MM.1S (cell line): ENCODE measurements around the gene SUPT4H1.
A peak's percentile ranks its signal among the peaks of the same experiment; 100 is the strongest.

Experiments used
- DNase-seq: peaks from one replicate; pipeline ENCODE4 v3.0.0-alpha.2; 2015
- H2AFZ ChIP-seq: fragments of 300-600 bp; sonication (generic); 2 replicates; pipeline ENCODE4 v1.6.0; 2016; ENCODE audit warnings: antibody characterized with exemption, low read length
- H3F3A ChIP-seq: fragments of 300-600 bp; sonication (generic); 2 replicates; pipeline ENCODE4 v1.6.1; 2016; ENCODE audit warnings: mild to moderate bottlenecking, antibody characterized with exemption, low read length, moderate library complexity, mixed read lengths; ENCODE audit not compliant: insufficient read depth
- H3K27ac ChIP-seq: fragments of 300-600 bp; sonication (generic); 2 replicates; pipeline ENCODE4 v1.5.1; 2016; ENCODE audit warnings: mild to moderate bottlenecking, low read length
- H3K27me3 ChIP-seq: fragments of 300-600 bp; sonication (generic); replicated peaks from 2 replicates; pipeline ENCODE4 v1.6.0; 2016; ENCODE audit warnings: low read length; ENCODE audit not compliant: insufficient read depth
- H3K36me3 ChIP-seq: fragments of 300-600 bp; sonication (generic); replicated peaks from 2 replicates; pipeline ENCODE4 v1.6.1; 2016; ENCODE audit warnings: mild to moderate bottlenecking, low read length, mixed read lengths; ENCODE audit not compliant: insufficient read depth
- H3K4me1 ChIP-seq: fragments of 300-600 bp; sonication (generic); 2 replicates; pipeline ENCODE4 v1.6.1; 2016; ENCODE audit warnings: low read length, mixed read lengths
- H3K4me2 ChIP-seq: fragments of 300-600 bp; sonication (generic); 2 replicates; pipeline ENCODE4 v1.6.0; 2016; ENCODE audit warnings: low read depth, low read length
- H3K4me3 ChIP-seq: fragments of 300-600 bp; sonication (generic); 2 replicates; pipeline ENCODE4 v1.5.1; 2016; ENCODE audit warnings: low read length, mixed read lengths
- H3K79me2 ChIP-seq: fragments of 300-600 bp; sonication (generic); 2 replicates; pipeline ENCODE4 v1.6.1; 2016; ENCODE audit warnings: mixed run types, low read length, mixed read lengths
- H3K9ac ChIP-seq: fragments of 300-600 bp; sonication (generic); 2 replicates; pipeline ENCODE4 v1.6.1; 2016; ENCODE audit warnings: low read length, mixed read lengths
- H3K9me2 ChIP-seq: fragments of 300-600 bp; sonication (generic); replicated peaks from 2 replicates; pipeline ENCODE4 v1.6.1; 2016; ENCODE audit warnings: mild to moderate bottlenecking, low read length, mixed read lengths; ENCODE audit not compliant: insufficient read depth
- H3K9me3 ChIP-seq: fragments of 300-600 bp; sonication (generic); replicated peaks from 2 replicates; pipeline ENCODE4 v1.6.1; 2016; ENCODE audit warnings: mild to moderate bottlenecking, low read length, mixed read lengths; ENCODE audit not compliant: insufficient read depth
- H4K20me1 ChIP-seq: fragments of 300-600 bp; sonication (generic); 2 replicates; pipeline ENCODE4 v1.6.1; 2016; ENCODE audit warnings: mild to moderate bottlenecking, low read length, moderate library complexity, mixed read lengths; ENCODE audit not compliant: insufficient read depth
- CTCF ChIP-seq: fragments of 300-600 bp; sonication (generic); IDR thresholded peaks from 2 replicates; pipeline ENCODE4 v1.5.1; 2016; ENCODE audit warnings: antibody characterized with exemption, low read length, mixed read lengths
- EZH2 ChIP-seq: fragments of 300-600 bp; sonication (generic); optimal IDR thresholded peaks from 2 replicates; pipeline ENCODE3; 2017; ENCODE audit warnings: low read depth, mild to moderate bottlenecking, antibody characterized with exemption, low read length, mixed read lengths
- EZH2phosphoT487 ChIP-seq: fragments of 300-600 bp; sonication (generic); IDR thresholded peaks from 2 replicates; pipeline ENCODE4 v1.6.1; 2018; ENCODE audit warnings: antibody characterized with exemption, low read length

The SUPT4H1 gene

GRCh38 chr17:58334256-58334655 is 17.7 kb downstream of the SUPT4H1 start:
- H3K9me2 ChIP-seq: no peaks in the 10 kb centered on the region
- H4K20me1 ChIP-seq: peaks cover 17% of the 10 kb centered on the region; the same call in 1 of the 2 replicates
- no peak overlapping the region for H2AFZ ChIP-seq
- H3K27ac ChIP-seq: peak overlapping the region; percentile 100; the same call in 1 of the 2 replicates
- no peak for DNase-seq
- H3K4me3 ChIP-seq: no peak overlapping the region
- peaks cover 16% of the 10 kb centered on the region for H3K36me3 ChIP-seq
- peaks cover 73% of the 10 kb centered on the region for H3K4me1 ChIP-seq
- peaks cover 75% of the 10 kb centered on the region for H3K79me2 ChIP-seq
- TF ChIP-seq EZH2 (no peak), CTCF (no peak), EZH2phosphoT487 (no peak)
- no peaks in the 10 kb centered on the region for H3K27me3 ChIP-seq
- H3K4me2 ChIP-seq: peak overlapping the region; percentile 99
- no peaks in the 10 kb centered on the region for H3K9me3 ChIP-seq
- peaks cover 98% of the 10 kb centered on the region for H3F3A ChIP-seq
- H3K9ac ChIP-seq: no peak overlapping the region

- Histone ChIP-seq H4K20me1 (peaks cover 17% of the 10 kb centered on the region; the same call in 1 of the 2 replicates), H3K79me2 (peaks cover 73% of the 10 kb centered on the region), H3K4me1 (peaks cover 73% of the 10 kb centered on the region), H3K9ac (peak overlapping the region; percentile 99; the same call in 1 of the 2 replicates), H2AFZ (no peak overlapping the region), H3K9me3 (no peaks in the 10 kb centered on the region), H3K27ac (peak overlapping the region; percentile 100; the same call in 1 of the 2 replicates), H3K36me3 (peaks cover 16% of the 10 kb centered on the region), H3F3A (peaks cover 98% of the 10 kb centered on the region), H3K27me3 (no peaks in the 10 kb centered on the region), H3K4me3 (0 out of 2 replicates have a peak overlapping the region, but pooled peaks have one; percentile 100), H3K9me2 (no peaks in the 10 kb centered on the region), H3K4me2 (peak overlapping the region; percentile 98)
- DNase-seq: no peak
- TF ChIP-seq CTCF (no peak), EZH2 (no peak), EZH2phosphoT487 (no peak)
Observed at GRCh38 chr17:58333736-58334207, 18.2 kb downstream of the SUPT4H1 start.

- peak; percentile 26 for DNase-seq
- Histone ChIP-seq H3K4me2 (peak overlapping the region; percentile 98), H3K79me2 (peaks cover 73% of the 10 kb centered on the region)
Observed at GRCh38 chr17:58332778-58333735, 18.9 kb downstream of the SUPT4H1 start.

More at GRCh38 chr17:58332778-58333735, 18.9 kb downstream of the SUPT4H1 start:
- H3K9ac ChIP-seq: peak overlapping the region; percentile 99
- no peaks in the 10 kb centered on the region for H3K27me3 ChIP-seq
- H3K9me2 ChIP-seq: no peaks in the 10 kb centered on the region
- TF ChIP-seq CTCF (no peak), EZH2phosphoT487 (no peak)
- H3K4me3 ChIP-seq: peak overlapping the region; percentile 100
- H2AFZ ChIP-seq: no peak overlapping the region
- peak overlapping the region; percentile 100 for H3K27ac ChIP-seq
- H3K9me3 ChIP-seq: no peaks in the 10 kb centered on the region
- H3K4me1 ChIP-seq: peaks cover 74% of the 10 kb centered on the region
- peaks cover 17% of the 10 kb centered on the region; the same call in 1 of the 2 replicates for H4K20me1 ChIP-seq
- H3F3A ChIP-seq: peaks cover 98% of the 10 kb centered on the region
- H3K36me3 ChIP-seq: peaks cover 16% of the 10 kb centered on the region
